Measurements from ENCODE around the gene EHMT1. TPM values are rescaled to one million over a fixed set of nuclear protein-coding genes. Genes with fewer than 3 reads are reported as not detected.
A peak's percentile ranks its signal among the peaks of the same experiment; 100 is the strongest.

The EHMT1 gene
- total and polyA plus RNA-seq, 2 experiments from 2014 or later, result 46.0 to 47.7 TPM

- Histone ChIP-seq H2AFZ (no peak overlapping the region), H3K36me3 (replicated peaks; ENCODE audit: insufficient read depth, low read depth) (no peaks in the 10 kb centered on the region), H3K9me2 (replicated peaks; ENCODE audit: insufficient read depth) (no peaks in the 10 kb centered on the region), H3K9me3 (ENCODE audit: low read depth) (no peaks in the 10 kb centered on the region), H3K4me3 (no peak overlapping the region), H3K4me1 (ENCODE audit: insufficient read depth) (peaks cover 40% of the 10 kb centered on the region), H3K79me2 (peaks cover 89% of the 10 kb centered on the region), H4K20me1 (ENCODE audit: insufficient read depth, poor library complexity, severe bottlenecking) (peaks cover 77% of the 10 kb centered on the region), H3K27me3 (no peaks in the 10 kb centered on the region), H3K27ac (no peak overlapping the region), H3K4me2 (peak overlapping the region; percentile 71)
- 86% methylated on average over 5 of the region's 5 CpGs for WGBS (ENCODE audit: low lambda C conversion rate, missing lambda C conversion rate)
- TF ChIP-seq EZH2phosphoT487 (IDR thresholded peaks at IDR 0.05; ENCODE audit: low read depth, severe bottlenecking, unreplicated experiment) (no peak), EZH2 (IDR thresholded peaks at IDR 0.05; ENCODE audit: borderline replicate concordance) (no peak), CTCF (IDR thresholded peaks at IDR 0.05; ENCODE audit: poor library complexity) (no peak)
- no peak for DNase-seq (ENCODE audit: low spot score)
Measured at GRCh38 chr9:137674976-137675320, 56.1 kb downstream of the EHMT1 start.

DNA sequence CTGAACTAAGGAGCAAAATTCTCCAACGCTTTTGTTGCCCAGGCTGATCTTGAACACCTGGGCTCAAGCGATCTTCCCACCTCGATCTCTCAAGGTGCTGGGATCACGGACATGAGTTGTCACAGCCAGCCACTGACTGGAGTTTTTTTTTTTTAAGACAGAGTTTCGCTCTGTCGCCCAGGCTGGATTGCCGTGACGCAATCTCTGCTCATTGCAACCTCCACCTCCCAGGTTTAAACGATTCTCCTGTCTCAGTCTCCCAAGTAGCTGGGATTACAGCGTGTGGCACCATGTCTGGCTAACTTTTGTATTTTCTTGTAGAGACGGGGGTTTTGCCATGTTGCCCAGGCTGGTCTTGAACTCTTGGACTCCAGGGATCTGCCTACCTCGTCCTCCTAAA lies 58.2 kb downstream of the EHMT1 start:
- Histone ChIP-seq H3K4me1 (ENCODE audit: insufficient read depth) (peaks cover 47% of the 10 kb centered on the region), H3K36me3 (replicated peaks; ENCODE audit: insufficient read depth, low read depth) (no peaks in the 10 kb centered on the region), H3K27me3 (no peaks in the 10 kb centered on the region), H4K20me1 (ENCODE audit: insufficient read depth, poor library complexity, severe bottlenecking) (peaks cover 90% of the 10 kb centered on the region), H3K4me3 (no peak overlapping the region), H2AFZ (no peak overlapping the region), H3K9me2 (replicated peaks; ENCODE audit: insufficient read depth) (no peaks in the 10 kb centered on the region), H3K27ac (no peak overlapping the region), H3K4me2 (no peak overlapping the region), H3K79me2 (peaks cover 95% of the 10 kb centered on the region), H3K9me3 (ENCODE audit: low read depth) (no peaks in the 10 kb centered on the region)
- WGBS (ENCODE audit: low lambda C conversion rate, missing lambda C conversion rate), result 99% methylated on average over 12 of the region's 12 CpGs
- DNase-seq (ENCODE audit: low spot score), result no peak
- TF ChIP-seq CTCF (IDR thresholded peaks at IDR 0.05; ENCODE audit: poor library complexity) (no peak), EZH2phosphoT487 (IDR thresholded peaks at IDR 0.05; ENCODE audit: low read depth, severe bottlenecking, unreplicated experiment) (no peak), EZH2 (IDR thresholded peaks at IDR 0.05; ENCODE audit: borderline replicate concordance) (no peak)

DNA sequence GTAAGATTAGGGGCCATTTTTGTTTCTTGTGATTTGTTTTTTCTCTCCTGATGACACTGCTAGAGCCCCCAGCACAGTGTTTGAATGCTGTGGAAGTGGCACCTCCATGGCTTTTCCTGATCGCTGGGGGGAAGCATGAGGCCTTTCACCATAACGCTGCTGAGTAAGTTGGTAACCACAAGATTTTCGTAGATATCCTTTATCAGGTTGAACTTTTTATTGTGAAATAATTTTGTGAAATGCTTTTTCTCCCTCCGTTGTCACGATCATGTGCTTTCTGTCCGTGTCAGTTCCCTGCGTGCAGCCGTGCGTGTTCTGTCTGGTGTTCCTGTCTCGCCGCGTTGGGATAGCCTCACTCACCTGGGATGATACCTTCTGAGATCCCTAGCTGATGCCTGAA lies 59.4 kb downstream of the EHMT1 start:
- no peaks in the 10 kb centered on the region for H3K36me3 ChIP-seq (replicated peaks; ENCODE audit: insufficient read depth, low read depth)
- H3K27me3 ChIP-seq, result no peaks in the 10 kb centered on the region
- no peaks in the 10 kb centered on the region for H3K9me2 ChIP-seq (replicated peaks; ENCODE audit: insufficient read depth)
- DNase-seq (ENCODE audit: low spot score), result no peak
- peaks cover 97% of the 10 kb centered on the region for H3K79me2 ChIP-seq
- peaks cover 92% of the 10 kb centered on the region for H4K20me1 ChIP-seq (ENCODE audit: insufficient read depth, poor library complexity, severe bottlenecking)
- no peak overlapping the region for H3K4me2 ChIP-seq
- TF ChIP-seq EZH2phosphoT487 (IDR thresholded peaks at IDR 0.05; ENCODE audit: low read depth, severe bottlenecking, unreplicated experiment), result no peak
- 95% methylated on average over 12 of the region's 12 CpGs for WGBS (ENCODE audit: low lambda C conversion rate, missing lambda C conversion rate)
- H3K9me3 ChIP-seq (ENCODE audit: low read depth), result no peaks in the 10 kb centered on the region
- peaks cover 45% of the 10 kb centered on the region for H3K4me1 ChIP-seq (ENCODE audit: insufficient read depth)
- no peak overlapping the region for H2AFZ ChIP-seq
- H3K27ac ChIP-seq, result no peak overlapping the region
- H3K4me3 ChIP-seq, result no peak overlapping the region

DNA sequence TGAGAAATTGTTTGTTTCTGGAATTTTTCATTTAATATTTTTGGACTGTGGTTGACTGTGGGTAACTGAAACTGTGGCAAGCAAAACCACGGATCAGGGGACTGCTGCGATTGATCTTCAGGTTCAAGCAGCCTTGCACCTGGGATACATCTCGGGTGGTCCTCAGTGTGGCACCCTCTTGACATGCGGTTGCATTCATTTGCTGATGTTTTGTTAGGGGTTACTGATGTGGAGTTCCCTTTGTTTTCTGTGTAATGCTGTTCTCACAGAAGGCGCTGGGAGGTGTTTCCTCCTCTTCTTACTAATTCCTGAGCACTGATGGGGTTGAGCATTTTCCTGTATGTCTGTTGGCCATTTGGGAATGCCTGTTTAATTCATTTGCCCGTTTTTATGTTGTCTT lies 60.4 kb downstream of the EHMT1 start:
- Histone ChIP-seq H3K4me2 (no peak overlapping the region), H3K27ac (no peak overlapping the region), H3K36me3 (replicated peaks; ENCODE audit: insufficient read depth, low read depth) (no peaks in the 10 kb centered on the region), H3K4me1 (ENCODE audit: insufficient read depth) (peaks cover 35% of the 10 kb centered on the region), H3K4me3 (no peak overlapping the region), H3K27me3 (no peaks in the 10 kb centered on the region), H2AFZ (no peak overlapping the region), H4K20me1 (ENCODE audit: insufficient read depth, poor library complexity, severe bottlenecking) (peaks cover 92% of the 10 kb centered on the region), H3K9me2 (replicated peaks; ENCODE audit: insufficient read depth) (no peaks in the 10 kb centered on the region), H3K9me3 (ENCODE audit: low read depth) (no peaks in the 10 kb centered on the region), H3K79me2 (peaks cover 97% of the 10 kb centered on the region)
- TF ChIP-seq EZH2 (IDR thresholded peaks at IDR 0.05; ENCODE audit: borderline replicate concordance) (no peak), CTCF (IDR thresholded peaks at IDR 0.05; ENCODE audit: poor library complexity) (no peak), EZH2phosphoT487 (IDR thresholded peaks at IDR 0.05; ENCODE audit: low read depth, severe bottlenecking, unreplicated experiment) (no peak)
- 59% methylated on average over 6 of the region's 6 CpGs for WGBS (ENCODE audit: low lambda C conversion rate, missing lambda C conversion rate)
- DNase-seq (ENCODE audit: low spot score), result no peak
